GM10847 (cell line): Measurements from ENCODE around the gene CTSK.

ENCODE experiments used
- POLR2A ChIP-seq: IDR thresholded peaks from 2 replicates; pipeline ENCODE4 v1.6.1; 2011; ENCODE audit not compliant: insufficient read length; ENCODE audit errors: extremely low read depth

CTSK gene

DNA sequence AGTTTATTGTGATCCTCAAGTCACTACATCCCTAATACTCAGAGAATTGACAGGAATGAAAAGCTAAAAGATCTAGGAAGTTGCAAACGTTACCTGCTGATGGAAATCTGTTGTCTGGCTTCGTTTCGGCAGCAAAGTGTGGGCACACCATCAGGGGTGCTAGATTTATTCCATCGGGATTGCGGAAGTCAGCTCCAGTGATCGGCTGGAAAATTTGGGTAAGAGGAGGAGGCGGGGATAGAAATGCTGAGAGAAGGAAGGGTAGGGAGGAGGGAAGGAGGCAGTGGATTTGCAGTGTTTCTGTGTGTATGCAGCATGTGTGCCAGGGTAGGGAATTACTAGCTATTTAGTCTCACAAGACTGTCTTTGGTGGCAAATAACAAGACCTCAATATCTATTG is at the start of gene CTSK:
Gene CTSK (minus strand): TSS at position 140 of the 400 bp plus-strand sequence. CDS start 1,455 bp downstream, outside the sequence.
- TF ChIP-seq POLR2A: no peak

DNA sequence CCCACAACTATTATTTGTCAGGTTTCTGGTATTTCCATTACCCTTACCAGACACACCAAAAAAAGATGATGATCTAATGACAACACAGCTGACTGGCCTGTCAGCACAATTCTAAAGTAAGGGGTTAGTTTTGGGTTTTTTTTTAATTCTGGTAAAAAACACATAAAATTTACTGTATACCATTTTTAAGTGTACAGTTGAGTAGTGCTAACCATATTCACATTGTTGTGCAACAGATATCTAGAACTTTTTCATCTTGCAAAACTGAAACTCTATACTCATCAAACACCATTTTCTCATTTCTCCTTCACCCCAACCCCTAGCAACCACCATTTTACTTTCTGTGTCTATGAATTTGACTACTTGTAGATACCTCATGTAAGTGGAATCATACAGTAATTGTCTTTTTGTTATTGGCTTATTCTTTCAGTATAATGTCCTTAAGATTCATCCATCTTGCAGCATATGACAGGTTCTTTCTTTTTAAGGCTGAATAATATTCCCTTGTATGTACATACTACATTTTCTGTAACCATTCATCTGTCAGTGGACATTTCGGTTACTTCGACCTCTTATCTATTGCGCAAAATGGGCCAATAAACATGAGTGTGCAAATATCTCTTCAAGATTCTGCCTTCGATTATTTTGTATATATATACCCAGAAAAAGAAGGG is 38.5 kb upstream of the CTSK start:
- no peak for TF ChIP-seq POLR2A

DNA sequence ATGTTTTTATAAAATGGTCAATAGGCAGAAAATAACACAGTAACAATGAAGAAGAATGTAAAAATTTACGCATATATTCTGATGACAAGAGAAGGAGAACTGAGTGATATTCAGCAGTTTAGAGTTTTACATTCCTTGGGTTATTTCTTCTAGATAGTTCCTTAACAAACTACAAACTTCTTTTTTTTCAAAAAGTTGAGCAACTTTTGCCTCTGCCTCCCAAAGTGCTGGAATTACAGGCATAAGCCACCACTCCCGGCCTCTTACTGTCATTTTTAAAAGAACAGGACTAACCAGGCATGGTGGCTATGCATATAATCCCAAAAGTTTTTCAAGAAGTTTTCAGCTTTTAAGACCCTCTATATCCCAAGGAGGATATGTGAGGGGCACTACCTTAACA is 35.4 kb upstream of the CTSK start:
- no peak for TF ChIP-seq POLR2A

DNA sequence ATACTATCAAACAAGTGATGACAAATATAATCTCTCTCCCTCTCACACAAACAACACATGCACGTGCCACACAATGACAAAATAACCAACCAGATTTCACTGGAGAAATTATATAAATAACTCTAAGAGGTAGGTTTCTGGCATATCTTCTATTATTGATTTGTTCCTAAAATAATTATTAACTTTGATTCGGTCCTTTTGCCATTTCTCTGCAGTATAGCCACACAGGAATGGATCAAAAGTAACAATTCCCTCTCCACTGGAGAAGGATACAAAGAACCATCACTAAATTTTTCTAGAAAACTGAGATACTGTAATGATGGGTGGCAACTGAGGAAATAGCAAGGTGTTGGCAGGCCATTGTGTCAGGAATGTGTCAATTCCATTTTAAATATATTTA is 34.9 kb upstream of the CTSK start:
- TF ChIP-seq POLR2A: no peak

DNA sequence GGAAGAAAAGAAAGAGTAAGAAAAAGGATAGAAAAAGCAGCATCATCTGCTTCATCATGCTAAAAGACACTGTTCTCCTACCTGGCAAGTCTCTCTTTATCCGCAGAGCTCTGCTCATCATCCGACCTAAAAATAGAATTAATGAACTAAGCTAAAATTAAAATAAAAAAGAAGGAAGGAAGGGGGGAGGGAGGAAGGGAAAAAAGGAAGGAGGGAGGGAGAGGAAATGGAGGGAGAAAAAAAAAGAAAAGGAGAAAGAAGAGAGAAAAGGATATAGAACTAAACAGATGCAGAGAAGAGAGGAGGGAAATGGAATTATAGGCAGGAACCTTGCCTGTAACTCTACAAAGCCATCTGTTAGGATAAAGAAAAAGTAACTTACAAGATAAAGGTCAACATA is 34.3 kb upstream of the CTSK start:
- no peak for TF ChIP-seq POLR2A

DNA sequence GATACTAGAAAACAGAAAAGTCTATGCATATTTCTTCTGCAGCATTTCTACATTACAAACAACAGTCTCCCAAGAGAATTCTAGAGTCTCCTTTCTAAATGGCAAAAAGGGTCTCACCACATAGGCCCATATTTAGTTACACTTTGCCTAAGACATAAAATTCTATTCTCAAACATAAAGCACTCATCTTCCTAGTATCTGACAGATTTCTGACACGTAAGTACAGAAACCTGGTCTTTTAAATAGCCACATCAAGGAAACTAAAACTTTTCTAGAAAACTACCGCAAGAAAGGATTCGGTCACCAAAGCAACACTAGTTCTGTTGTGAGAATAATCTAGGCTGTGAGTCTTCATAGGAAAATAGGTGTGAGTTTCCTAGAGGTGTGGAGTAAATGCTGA is 33.6 kb upstream of the CTSK start:
- TF ChIP-seq POLR2A: no peak

DNA sequence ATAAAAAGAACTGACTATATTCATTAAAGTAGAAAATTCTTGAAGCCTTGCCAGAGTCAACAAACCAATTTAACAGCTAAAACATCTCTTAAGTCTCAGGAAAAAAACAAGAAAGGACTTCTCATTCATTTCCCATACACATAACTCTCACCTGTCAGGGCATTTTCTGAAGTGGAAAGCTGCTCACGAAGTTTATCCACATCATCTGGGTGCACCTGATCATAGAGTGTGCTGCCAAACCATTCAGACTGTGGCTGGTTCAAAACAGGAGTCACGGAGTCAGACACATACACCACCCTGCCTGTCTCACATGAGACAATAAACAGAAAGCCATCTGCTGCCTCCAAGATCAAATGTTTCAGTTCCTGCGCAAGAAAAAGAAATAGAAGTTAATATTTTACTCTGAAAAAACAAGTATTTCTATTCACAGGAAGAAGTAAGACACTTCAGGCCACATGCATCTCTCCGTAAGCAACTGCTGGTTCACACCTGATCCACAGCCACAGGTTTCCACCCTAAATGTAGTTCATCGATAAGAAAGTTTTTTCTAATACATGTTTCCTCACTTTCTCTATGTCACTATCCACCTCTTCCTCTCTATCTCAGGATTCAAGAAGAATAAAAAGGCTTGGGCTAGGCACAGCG is 28.2 kb upstream of the CTSK start:
- no peak for TF ChIP-seq POLR2A

DNA sequence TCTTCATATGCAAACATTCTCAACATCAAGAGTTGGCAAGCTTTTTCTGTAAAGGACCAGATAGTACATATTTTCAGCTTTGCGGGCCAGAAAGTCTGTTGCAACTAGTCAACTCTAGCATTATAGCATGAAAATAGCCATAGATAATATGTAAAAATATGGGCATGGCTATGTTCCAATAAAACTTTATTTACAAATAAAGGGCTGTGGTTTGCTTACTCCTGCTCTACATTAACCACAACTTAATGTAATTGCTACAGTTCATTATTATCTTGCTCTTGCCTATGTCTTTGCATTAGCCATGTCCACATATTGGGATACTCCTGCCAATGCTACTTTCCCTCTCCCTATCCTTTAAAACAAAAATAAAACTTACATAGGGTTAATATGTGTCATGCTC is 24.5 kb upstream of the CTSK start:
- no peak for TF ChIP-seq POLR2A

DNA sequence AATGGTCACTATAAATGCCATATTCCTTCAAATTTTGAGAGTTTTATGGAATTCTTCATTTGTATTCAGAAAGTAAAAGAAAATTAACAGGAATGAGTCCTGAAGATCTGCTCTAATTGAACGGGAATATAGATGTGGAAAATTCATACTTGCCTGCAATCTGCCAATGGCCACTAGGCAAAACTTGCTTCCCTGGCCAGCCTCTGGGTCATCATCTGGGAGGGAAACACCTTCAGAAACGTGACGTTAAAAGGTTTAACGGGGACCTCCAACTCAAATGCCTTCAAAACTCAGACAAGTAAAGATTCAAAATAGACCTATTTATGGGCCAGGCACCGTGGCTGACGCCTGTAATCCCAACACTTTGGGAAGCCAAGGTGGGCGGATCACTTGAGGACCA is 21.7 kb upstream of the CTSK start:
- no peak for TF ChIP-seq POLR2A

DNA sequence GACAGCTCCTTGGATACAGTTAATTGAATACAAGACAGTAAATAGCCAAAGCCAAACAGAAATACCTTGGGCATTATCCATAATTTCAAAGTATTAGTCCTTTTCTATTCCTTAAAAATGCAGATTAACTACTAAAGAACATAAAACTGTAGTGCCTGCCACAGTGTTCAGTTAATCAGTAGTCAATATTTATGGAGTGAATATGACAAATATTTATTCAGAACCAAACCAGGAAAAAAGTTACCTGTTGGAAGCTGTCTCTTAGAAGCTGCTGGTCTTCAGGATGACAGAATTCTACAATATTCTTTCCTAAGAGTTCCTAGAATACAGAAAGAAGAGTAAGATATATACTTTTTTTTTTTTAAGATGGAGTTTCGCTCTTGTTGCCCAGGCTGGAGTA is 18.2 kb upstream of the CTSK start:
- no peak for TF ChIP-seq POLR2A

DNA sequence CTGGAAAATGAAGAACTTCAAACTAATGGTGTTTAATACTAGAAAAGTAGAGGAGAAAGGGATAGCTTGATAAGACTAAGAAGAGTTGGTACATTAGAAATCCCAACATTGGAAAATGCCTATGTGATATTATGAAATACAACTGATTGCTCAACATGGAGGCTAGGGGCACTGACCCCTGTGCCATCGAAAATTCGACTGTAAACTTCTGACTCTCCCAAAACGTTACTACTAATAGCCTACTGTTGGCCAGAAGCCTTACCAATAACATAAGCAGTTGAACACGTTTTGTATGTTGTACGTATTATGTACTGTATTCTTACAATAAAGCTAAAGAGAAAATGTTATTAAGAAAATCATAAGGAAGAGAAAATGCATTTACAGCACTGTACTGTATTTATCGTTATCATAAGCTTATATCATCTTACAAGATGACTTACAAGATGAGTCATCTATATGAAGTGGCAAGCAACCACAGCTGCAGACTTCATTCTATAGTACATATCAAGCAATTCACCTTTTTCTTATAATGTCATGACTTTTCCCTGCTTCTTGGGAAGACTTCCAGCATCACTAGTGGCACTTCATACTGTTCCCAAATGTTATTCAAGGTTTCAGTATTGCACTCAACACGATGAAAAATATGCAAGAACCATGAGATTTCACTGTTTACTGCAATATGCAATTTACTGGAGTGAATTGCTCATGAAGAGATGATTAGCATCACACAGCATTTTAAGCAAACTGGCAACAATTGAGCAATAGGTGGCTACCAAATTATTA is 12.9 kb upstream of the CTSK start:
- no peak for TF ChIP-seq POLR2A

DNA sequence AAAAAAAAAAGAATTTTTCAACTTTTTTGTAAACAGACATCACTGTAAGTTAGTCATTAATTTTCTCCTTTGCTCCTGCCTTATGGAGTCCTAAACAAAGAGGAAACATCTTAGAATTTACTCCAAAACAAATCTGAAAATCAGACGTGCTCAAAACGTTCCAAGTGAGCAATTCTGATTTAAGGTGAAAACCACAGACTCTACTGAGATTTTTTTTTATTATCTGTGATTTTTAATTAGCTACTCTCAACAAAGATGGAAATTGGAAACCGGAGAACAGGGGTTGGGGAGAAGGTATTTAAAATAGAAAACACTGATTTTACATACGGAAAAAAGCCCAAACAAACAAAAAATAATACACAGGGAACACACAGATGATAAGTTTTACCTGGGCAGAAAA is 7.8 kb upstream of the CTSK start:
- no peak for TF ChIP-seq POLR2A

DNA sequence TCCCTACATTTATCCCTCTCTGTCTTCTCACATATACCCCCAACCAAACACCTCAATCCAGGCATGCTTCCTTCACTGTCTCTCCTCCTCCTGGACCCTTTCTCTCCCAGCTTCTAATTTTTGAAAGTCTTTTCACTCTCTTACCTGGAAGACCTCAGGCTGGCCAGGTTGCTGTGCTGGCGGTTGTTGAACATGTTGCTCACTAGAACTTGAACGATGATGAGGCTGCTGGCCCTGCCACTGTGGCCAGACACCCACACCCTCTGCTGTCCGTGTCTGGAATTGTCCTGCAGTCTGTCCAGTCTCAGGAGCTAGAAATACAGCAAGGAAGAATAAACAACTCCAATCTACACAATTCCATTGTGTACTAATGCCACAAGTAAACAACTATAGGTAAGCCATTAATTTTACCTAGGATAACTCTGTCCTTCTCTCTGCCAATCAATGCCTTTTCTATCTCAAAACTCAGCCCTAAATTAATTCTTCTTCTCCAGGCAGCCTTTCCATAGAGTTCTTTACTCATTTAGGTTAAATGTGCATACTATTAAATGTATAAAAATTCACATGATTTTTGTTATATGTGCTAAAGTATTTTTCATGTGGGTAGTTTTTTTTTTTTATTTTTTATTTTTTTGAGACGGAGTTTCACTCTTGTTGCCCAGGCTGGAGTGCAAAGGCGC is 5.1 kb upstream of the CTSK start:
- TF ChIP-seq POLR2A: no peak

DNA sequence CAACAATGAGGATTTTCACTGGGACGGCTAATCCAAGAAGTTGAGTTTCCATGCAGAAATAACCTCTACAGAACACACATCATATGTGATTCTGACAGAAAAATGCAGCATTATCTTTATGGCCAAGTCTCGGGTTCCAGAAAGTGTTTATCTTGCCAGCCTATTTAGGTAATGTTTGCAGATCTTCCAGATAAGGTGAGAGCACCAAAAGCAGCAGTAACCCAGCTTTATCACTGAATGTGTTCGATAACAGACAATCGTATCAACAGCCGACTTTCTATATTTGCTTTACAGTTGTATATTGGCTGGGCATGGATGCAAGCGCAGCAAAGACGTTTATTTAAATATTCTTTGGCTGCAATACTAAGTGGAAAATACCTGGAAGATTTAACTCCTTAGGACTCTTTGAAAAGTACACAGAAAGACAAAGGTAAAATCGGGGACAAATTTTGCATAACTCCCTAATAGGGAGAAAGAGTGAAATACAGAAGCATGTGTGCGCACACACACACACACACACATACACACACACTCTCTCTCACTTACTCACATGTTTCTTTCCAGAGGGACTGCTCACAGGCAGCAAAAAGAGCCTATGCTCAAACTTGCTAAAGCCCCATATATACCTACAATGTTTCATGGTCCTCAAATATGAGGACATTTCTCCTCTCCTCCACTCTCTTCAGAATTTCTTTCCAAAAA is 3.0 kb upstream of the CTSK start:
- no peak for TF ChIP-seq POLR2A

DNA sequence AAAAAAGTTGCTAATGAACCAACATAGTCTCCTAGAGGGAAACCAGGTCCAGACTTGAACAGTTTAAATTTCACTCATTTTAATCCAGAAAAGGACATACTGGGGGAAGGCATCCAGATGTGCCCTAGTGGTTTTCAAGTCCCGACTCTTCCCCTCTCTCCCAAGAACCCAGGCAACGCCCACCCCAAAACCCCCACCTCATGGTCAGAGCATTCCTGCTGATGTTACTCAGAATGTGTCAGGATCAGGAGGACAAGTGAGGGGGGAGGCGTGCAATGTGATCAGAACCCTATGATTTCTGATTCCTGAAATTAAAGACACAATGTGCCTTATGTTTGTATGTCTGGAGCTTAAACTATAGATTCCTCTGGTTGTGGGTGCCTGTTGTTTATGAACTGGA is 1.6 kb upstream of the CTSK start:
- TF ChIP-seq POLR2A: no peak
